Myocyte (in vitro differentiated cells): ENCODE results near the gene CRHR1. TPM values are rescaled to one million over a fixed set of nuclear protein-coding genes. Genes with fewer than 3 reads are reported as not detected.
A peak's percentile ranks its signal among the peaks of the same experiment; 100 is the strongest.

Source experiments
- DNase-seq: peaks from one replicate; pipeline ENCODE4 v3.0.0-alpha.2; 2012; ENCODE audit warnings: low read depth
- total RNA-seq: library from RNA; depleted of rRNA; stranded (reverse); fragments of >200 nt; gene quantifications from 2 replicates; pipeline ENCODE4 v1.2.3, GENCODE V29; 2014

Gene CRHR1
- total RNA-seq, 1 donor from 2014 or later: not detected

DNA sequence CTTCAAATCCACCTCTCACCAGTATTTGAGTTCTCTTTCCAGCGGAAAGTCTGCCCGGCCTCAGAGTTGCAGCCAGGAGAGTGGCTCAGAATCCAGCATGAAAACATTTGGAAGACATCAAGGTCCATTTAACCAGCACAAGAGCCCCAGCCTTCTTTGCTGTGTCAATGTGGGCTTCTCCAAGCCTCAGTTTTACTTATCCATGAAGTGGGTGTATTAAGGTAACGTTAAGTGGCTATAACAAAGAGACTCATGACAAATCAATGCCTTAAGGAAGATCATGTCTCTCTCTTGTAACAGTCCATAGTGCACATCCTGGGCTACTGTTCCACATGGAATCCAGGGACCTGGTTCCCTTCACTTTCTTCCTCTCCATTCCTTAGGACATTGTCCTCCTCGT lies 59.6 kb downstream of the CRHR1 start:
- DNase-seq: no peak

DNA sequence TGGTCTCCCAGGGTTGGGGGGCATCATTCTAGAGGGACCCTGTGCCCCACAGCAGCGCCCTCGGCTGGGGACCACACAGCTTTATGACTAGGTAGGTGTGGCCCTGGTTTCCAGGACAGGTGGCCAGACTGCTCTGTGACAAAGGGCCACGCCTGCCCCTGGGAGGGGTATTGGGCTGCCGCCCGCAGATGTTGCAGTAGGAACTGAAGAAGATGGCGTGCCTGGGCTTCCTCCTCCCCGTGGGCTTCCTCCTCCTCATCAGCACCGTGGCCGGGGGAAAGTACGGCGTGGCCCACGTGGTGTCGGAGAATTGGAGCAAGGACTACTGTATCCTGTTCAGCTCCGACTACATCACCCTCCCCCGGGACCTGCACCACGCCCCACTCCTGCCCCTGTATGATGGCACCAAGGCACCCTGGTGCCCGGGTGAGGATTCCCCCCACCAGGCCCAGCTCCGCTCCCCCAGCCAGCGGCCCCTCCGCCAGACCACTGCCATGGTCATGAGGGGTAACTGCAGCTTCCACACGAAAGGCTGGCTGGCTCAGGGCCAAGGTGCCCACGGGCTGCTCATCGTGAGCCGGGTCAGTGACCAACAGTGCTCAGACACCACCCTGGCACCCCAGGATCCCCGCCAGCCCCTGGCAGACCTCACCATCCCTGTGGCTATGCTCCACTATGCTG lies 60.7 kb downstream of the CRHR1 start, which contains the start of gene SPPL2C:
TSS of gene SPPL2C (plus strand) at position 187 of the 681 bp plus-strand sequence. CDS start at position 213, 26 bp downstream.
- no peak for DNase-seq

GRCh38 chr17:45845376-45846185 lies 61.5 kb downstream of the CRHR1 start:
- no peak for DNase-seq

GRCh38 chr17:45846223-45846622 lies 62.1 kb downstream of the CRHR1 start:
- no peak for DNase-seq

- DNase-seq: no peak
These were observed 62.5 kb downstream of the CRHR1 start for GRCh38 chr17:45846646-45847045.

- DNase-seq: no peak
These were observed 63.0 kb downstream of the CRHR1 start for GRCh38 chr17:45847101-45847500.

- no peak for DNase-seq
These were observed 63.6 kb downstream of the CRHR1 start for GRCh38 chr17:45847747-45848146.

GRCh38 chr17:45848405-45848804 lies 64.3 kb downstream of the CRHR1 start:
- no peak for DNase-seq

- peak; percentile 76 for DNase-seq
These were observed 64.9 kb downstream of the CRHR1 start for GRCh38 chr17:45848868-45849535.

- DNase-seq: no peak
These were observed 65.4 kb downstream of the CRHR1 start for GRCh38 chr17:45849536-45849990.

- DNase-seq: no peak
These were observed 65.9 kb downstream of the CRHR1 start for GRCh38 chr17:45850011-45850410.

DNA sequence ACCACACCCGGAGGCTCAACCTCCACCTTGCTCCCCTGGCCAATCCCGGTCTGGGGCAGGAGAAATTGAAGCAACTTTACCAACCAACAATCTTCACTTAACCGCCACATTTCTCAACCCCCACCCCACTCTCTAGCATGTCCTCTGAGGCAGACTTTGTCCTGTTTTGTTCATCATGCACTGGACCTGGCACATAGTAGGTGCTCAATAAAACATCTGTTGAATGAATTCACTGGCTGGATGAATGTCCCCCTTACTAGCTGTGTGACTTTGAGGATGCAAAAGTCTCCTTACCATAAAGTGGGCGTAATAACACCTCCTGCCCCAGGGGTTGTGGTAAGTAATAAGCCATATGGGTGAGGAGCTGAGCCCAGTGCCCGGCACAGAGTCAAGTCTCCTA lies 66.3 kb downstream of the CRHR1 start:
- no peak for DNase-seq

DNA sequence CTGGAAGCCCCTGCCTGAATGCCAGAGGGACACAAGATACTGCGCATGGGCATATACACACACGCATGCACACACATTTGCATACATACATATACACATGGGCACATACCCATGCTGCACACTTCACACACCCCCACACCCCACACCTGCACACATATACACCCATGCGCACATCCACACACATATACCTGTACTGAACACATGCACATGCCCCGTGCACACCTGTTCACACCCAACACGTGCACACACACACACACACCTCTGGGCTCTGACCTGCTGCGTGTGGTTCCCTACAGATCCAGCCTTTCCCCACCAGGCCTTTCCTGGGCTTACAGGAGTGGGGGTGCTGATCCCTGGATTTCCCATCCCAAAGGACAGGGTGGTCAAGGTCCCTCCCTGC lies 66.9 kb downstream of the CRHR1 start:
- DNase-seq: no peak

DNA sequence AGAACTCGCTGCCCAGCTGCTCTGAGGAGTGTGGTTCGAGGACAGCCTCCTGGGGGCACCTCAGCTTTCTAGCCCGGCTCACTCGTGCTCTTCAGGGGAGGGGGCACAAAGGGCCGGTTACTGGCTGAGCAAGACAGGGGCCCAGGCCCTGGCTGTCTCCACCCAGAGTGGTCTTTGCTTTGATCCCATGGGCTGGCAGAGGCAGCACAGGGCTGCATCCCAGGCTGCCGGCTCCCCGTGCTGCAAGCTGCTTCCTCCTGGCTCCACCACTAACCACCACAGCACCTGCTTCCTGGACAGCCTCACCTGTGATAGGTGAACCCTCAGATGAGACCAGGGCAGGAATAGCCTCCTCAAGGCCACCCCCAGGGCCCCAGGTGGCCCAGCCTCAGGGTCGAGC lies 67.3 kb downstream of the CRHR1 start:
- no peak for DNase-seq

DNA sequence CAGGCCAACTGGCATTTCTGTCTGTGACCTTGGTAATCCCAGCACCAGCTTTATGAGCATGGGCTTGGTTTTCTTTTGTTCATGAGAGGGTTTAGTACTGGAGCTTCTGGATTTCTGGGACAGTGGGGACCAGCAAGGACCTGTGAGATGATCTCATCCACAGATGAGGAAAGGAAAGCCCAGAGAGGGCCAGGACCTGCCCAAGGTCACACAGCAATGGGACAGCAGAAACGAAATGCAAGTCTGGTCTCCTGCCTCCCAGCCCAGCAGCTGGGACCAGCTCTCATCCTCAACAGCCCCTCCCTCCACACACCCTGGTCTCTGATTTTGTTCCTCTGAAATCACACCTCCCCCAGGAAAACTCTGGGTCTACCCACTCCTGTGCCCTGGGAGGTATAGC lies 67.8 kb downstream of the CRHR1 start:
- DNase-seq: no peak

DNA sequence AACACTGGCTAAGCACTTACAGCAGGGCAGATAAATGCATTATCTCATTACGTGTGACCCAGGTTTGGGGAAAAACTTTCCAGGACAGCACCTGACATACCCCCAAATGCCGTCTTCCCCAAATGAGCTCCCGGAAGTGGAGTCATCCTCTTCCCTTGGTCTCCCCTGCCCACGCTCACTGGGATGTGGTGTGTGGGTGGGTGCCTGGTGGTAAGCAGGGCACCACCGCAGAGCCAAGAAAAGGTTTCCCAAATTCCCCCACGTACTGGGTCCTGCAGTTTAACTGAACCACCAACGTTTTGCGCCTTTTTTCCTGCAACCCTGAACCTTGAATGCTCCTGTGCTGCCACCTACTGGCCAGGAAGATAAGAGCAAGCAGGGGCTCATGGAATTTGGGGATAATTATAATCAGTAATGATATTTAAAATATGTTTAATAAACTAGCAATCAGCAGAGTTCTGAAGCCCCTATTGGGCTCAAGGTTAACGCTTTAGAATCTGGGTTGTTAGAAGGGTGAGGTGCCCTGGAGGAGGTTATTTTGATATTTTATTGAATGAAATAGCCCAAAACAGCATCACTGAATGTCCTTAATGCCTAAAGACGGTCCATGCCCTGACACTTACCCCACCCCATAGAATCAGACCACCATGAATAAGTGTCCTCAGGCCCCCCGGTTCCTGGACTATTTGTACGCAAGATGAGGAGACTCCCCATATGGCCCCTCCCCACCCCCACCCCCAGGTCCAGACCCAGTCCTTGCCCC lies 68.6 kb downstream of the CRHR1 start:
- DNase-seq: peak; percentile 65

DNA sequence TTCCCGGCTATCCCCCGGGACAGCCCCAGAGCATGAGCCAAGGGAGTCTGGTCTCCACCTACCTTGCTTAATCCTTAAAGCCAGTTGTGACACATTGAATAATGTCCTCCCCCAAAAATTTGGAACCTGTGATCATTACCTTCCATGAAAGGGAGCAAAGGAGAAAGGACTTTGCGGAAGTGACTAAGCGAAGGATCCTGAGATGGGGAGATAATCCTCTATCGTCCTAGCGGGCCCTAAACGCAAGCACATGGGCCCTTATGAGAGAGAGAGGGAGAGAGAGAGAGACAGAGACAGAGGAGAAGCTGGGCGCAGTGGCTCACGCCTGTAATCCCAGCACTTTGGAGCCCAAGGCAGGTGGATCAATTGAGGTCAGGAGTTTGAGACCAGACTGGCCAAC lies 70.1 kb downstream of the CRHR1 start:
- no peak for DNase-seq

DNA sequence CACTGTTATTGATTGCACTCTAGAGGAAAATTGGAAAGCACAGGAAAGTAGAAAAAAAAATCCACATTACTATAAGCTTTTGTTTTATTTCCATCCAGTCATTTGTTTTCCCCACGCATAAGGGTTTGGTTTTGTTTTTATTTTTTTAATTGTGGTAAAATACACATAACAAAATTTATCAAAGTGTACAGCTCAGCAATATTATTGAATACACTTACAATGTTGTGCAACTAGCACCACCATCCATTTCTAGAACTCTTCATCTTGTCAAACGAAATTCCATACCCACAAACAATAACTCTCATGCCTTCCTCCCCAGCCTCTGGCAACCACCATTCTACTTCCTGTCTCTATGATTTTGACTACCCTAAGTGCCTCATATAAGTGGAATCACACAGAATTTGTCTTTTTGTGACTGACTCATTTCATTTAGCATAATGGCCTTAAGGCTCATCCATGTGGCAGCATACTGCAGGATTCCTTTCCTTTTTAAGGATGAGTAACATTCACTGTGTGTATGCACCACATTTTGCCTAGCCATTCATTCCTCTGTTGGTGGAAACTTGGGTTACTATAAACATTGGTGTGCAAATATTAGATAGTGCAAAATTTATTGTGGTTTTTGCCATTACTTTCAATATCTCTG lies 71.7 kb downstream of the CRHR1 start:
- no peak for DNase-seq

DNA sequence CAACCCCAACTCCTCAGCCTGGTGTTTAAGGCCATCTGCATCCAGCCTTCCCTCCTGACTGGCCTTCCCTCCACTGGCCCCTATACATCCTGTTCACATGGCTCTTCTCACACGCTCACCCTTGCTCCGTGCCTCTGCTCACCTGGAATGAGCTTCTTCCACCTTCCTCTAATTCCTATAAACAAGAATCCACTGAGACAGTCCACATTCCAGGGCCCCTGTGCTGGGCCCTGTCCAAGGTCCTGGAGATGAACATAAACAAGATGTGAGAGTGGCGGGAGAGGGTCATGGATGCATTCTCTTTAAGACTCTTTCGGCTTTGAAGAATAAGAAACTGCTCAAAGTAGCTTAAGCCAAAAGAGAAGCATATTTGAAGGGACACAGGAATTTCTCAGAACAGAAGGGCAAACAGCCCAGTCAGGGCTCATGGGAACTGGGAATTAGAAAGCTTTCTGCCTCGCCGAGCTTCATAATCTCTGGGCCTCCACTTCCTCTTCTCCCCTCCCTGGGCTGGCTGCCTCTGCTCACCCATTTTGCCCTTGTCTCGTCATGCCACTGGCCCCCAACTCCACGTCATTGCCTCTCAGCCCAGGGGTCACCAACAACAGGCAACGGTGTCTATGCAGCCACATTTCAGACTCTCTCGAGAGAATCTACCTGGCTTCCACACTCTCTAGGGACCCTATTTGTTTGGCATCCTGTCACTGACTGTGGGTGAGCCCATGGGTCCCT lies 74.0 kb downstream of the CRHR1 start:
- DNase-seq: peak; percentile 65

DNA sequence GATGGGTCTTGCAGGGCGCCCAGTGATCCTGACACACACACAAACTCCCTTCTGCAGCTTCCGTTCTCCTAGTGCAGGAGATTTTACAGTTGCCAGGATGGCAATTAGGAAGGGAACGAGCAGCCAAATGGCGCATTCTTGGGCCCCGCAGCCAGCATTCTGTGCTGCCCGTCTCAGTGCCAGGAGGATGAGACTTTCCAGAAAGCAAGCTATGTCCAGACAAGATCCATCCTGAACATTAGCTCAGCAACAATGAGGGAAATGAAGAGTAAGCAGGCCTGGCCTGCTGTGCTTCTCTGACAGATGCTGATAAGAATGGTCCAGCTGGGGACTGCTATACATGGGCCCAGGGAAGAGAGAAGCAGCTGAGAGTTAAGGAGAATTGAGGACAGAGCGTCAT lies 77.0 kb downstream of the CRHR1 start:
- no peak for DNase-seq
